ENCODE data around the gene UBE2D2. TPM values are rescaled to one million over a fixed set of nuclear protein-coding genes. Genes with fewer than 3 reads are reported as not detected.

The UBE2D2 gene
- total and polyA plus RNA-seq, 2 of the 13 experiments (the other 11 are each of a cell fraction or from before 2014, with no cell fraction given), result 79.1 to 109 TPM

DNA sequence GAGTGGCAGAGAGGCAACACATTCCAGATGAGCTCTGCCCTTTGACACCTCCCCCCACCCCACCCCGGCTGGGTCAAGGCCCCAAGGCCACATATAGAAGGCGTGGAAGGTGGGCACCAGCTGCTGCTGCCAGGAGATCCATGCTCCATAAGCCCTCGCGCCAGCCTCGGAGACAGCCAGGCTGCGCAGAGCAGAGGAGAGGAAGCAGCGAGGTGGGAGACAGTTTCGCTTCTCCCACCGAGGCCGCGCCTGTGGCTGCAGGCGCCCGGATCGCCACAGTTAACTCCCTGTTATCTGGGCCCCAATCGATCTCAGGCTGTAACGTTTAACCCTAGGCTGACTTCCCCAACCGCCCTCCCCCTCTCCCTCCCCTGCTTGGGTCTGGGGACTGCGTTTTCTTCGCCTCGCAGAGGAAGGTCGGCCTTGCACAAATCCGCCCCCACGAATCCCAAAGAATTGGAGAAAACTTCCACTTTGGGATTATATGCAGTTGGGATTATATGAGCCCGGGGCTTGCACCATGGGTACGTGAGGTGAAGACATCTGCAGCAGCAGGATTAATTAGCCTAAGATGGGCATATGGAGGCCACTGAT is 85.9 kb downstream of the UBE2D2 start (continued):
- peak; percentile 52 for TF ChIP-seq FOXC1 (CRISPR knock-in tag; IDR thresholded peaks at IDR 0.05; ENCODE audit: borderline replicate concordance)
- no peak for TF ChIP-seq ZNF709 (CRISPR knock-in tag; IDR thresholded peaks at IDR 0.05)
- no peak for TF ChIP-seq FOSL1 (CRISPR knock-in tag; IDR thresholded peaks at IDR 0.05; ENCODE audit: borderline replicate concordance)
- TF ChIP-seq MYNN (CRISPR knock-in tag; IDR thresholded peaks at IDR 0.05; ENCODE audit: low read depth), result no peak
- TF ChIP-seq, protein P1, sequence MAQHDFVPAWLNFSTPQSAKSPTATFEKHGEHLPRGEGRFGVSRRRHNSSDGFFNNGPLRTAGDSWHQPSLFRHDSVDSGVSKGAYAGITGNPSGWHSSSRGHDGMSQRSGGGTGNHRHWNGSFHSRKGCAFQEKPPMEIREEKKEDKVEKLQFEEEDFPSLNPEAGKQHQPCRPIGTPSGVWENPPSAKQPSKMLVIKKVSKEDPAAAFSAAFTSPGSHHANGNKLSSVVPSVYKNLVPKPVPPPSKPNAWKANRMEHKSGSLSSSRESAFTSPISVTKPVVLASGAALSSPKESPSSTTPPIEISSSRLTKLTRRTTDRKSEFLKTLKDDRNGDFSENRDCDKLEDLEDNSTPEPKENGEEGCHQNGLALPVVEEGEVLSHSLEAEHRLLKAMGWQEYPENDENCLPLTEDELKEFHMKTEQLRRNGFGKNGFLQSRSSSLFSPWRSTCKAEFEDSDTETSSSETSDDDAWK (CRISPR knock-in tag; IDR thresholded peaks at IDR 0.05), result no peak
- no peak for TF ChIP-seq POLR2AphosphoS2 (IDR thresholded peaks at IDR 0.05; ENCODE audit: low read depth, low read length)
- no peak for TF ChIP-seq PAWR (CRISPR knock-in tag; IDR thresholded peaks at IDR 0.05; ENCODE audit: borderline replicate concordance)
- TF ChIP-seq FLYWCH1 (CRISPR knock-in tag; IDR thresholded peaks at IDR 0.05), result no peak
- TF ChIP-seq CHD4 (IDR thresholded peaks at IDR 0.05; ENCODE audit: borderline replicate concordance, low read length), result no peak
- TF ChIP-seq ZNF563 (CRISPR knock-in tag; IDR thresholded peaks at IDR 0.05), result no peak
- no peak for TF ChIP-seq MED1 (CRISPR knock-in tag; IDR thresholded peaks at IDR 0.05)
- no peak for TF ChIP-seq ZNF10 (CRISPR knock-in tag; IDR thresholded peaks at IDR 0.05; ENCODE audit: borderline replicate concordance, low read depth)
- no peak for TF ChIP-seq CREB1 (IDR thresholded peaks at IDR 0.05)
- TF ChIP-seq CREB1 (CRISPR knock-in tag; IDR thresholded peaks at IDR 0.05), result no peak
- TF ChIP-seq ZNF205 (CRISPR knock-in tag; IDR thresholded peaks at IDR 0.05), result no peak
- TF ChIP-seq RBFOX2 (IDR thresholded peaks at IDR 0.05; ENCODE audit: low read depth, low read length), result no peak
- 0 out of 2 replicates have a peak, but pooled peaks have one; percentile 19 for TF ChIP-seq ZHX1 (CRISPR knock-in tag; IDR thresholded peaks at IDR 0.05; ENCODE audit: low read depth)
- TF ChIP-seq CC2D1A (CRISPR knock-in tag; IDR thresholded peaks at IDR 0.05), result no peak
- TF ChIP-seq ZNF230 (CRISPR knock-in tag; IDR thresholded peaks at IDR 0.05), result no peak
- TF ChIP-seq TBX2 (CRISPR knock-in tag; IDR thresholded peaks at IDR 0.05; ENCODE audit: borderline replicate concordance), result peak; percentile 12; the same call in 1 of the 2 replicates
- no peak for TF ChIP-seq SMAD9 (CRISPR knock-in tag; IDR thresholded peaks at IDR 0.05)
- no peak for TF ChIP-seq CCDC6 (CRISPR knock-in tag; IDR thresholded peaks at IDR 0.05)
- TF ChIP-seq NCOA1 (CRISPR knock-in tag; IDR thresholded peaks at IDR 0.05), result peak; percentile 38; the same call in 1 of the 2 replicates
- peak; percentile 40; the same call in 1 of the 2 replicates for TF ChIP-seq ZNF281 (CRISPR knock-in tag; IDR thresholded peaks at IDR 0.05; ENCODE audit: borderline replicate concordance)
- TF ChIP-seq ZBTB42 (CRISPR knock-in tag; IDR thresholded peaks at IDR 0.05), result no peak
- TF ChIP-seq JUND (CRISPR knock-in tag; IDR thresholded peaks at IDR 0.05), result no peak
